Hepatocyte (in vitro differentiated cells): Measurements from ENCODE around the gene HRK. TPM values are rescaled to one million over a fixed set of nuclear protein-coding genes. Genes with fewer than 3 reads are reported as not detected.

Experiments
- DNase-seq: peaks from one replicate; pipeline ENCODE4 v3.0.0-alpha.2; 2016; ENCODE audit warnings: low spot score
- H2AFZ ChIP-seq: fragments of 200-600 bp; sonication (generic); 2 replicates; pipeline ENCODE4 v1.6.0; 2016; ENCODE audit warnings: antibody characterized with exemption, mild to moderate bottlenecking
- H3K27ac ChIP-seq: fragments of 200-600 bp; sonication (generic); 2 replicates; pipeline ENCODE4 v1.5.1; 2016; ENCODE audit warnings: mild to moderate bottlenecking
- H3K27me3 ChIP-seq: fragments of 200-600 bp; sonication (generic); 2 replicates; pipeline ENCODE4 v1.6.1; 2016
- H3K36me3 ChIP-seq: fragments of 200-600 bp; sonication (generic); replicated peaks from 2 replicates; pipeline ENCODE4 v1.5.1; 2016; ENCODE audit warnings: low read depth; ENCODE audit not compliant: insufficient read depth
- H3K4me1 ChIP-seq: fragments of 200-600 bp; sonication (generic); 2 replicates; pipeline ENCODE4 v1.5.1; 2016; ENCODE audit warnings: mild to moderate bottlenecking, moderate library complexity; ENCODE audit not compliant: insufficient read depth
- H3K4me2 ChIP-seq: fragments of 200-600 bp; sonication (generic); 2 replicates; pipeline ENCODE4 v1.6.0; 2016
- H3K4me3 ChIP-seq: fragments of 200-600 bp; sonication (generic); 2 replicates; pipeline ENCODE4 v1.5.1; 2016; ENCODE audit warnings: mild to moderate bottlenecking
- H3K79me2 ChIP-seq: fragments of 200-600 bp; sonication (generic); 2 replicates; pipeline ENCODE4 v1.6.0; 2017; ENCODE audit warnings: mild to moderate bottlenecking
- H3K9me2 ChIP-seq: fragments of 200-600 bp; sonication (generic); replicated peaks from 2 replicates; pipeline ENCODE4 v1.6.0; 2017; ENCODE audit warnings: mild to moderate bottlenecking; ENCODE audit not compliant: insufficient read depth
- H3K9me3 ChIP-seq: fragments of 200-600 bp; sonication (generic); 2 replicates; pipeline ENCODE4 v1.5.1; 2016; ENCODE audit warnings: low read depth, mild to moderate bottlenecking
- H4K20me1 ChIP-seq: fragments of 200-600 bp; sonication (generic); 2 replicates; pipeline ENCODE4 v1.6.0; 2016; ENCODE audit warnings: mild to moderate bottlenecking; ENCODE audit not compliant: insufficient read depth, poor library complexity, severe bottlenecking
- CTCF ChIP-seq: fragments of 200-600 bp; sonication (generic); IDR thresholded peaks from 2 replicates; pipeline ENCODE4 v1.5.1; 2016; ENCODE audit warnings: antibody characterized with exemption, mild to moderate bottlenecking; ENCODE audit not compliant: poor library complexity
- EZH2 ChIP-seq: fragments of 200-600 bp; sonication (generic); IDR thresholded peaks from 2 replicates; pipeline ENCODE4 v1.6.1; 2016; ENCODE audit warnings: antibody characterized with exemption, mild to moderate bottlenecking, borderline replicate concordance
- EZH2phosphoT487 ChIP-seq: fragments of 200-600 bp; sonication (generic); IDR thresholded peaks from one replicate; pipeline ENCODE4 v1.6.1; 2018; ENCODE audit warnings: antibody characterized with exemption, mild to moderate bottlenecking, low read depth, moderate library complexity; ENCODE audit not compliant: unreplicated experiment, severe bottlenecking
- WGBS: methylation state at CpG from one replicate; pipeline ENCODE4 v1.1.6; 2016; ENCODE audit warnings: low lambda C conversion rate; ENCODE audit errors: missing lambda C conversion rate; 5-methylcytosine and 5-hydroxymethylcytosine counted together
- polyA plus RNA-seq: library from polyadenylated mRNA; unstranded; fragments of >200 nt; fragmentation: Nextera tagmentation; extraction: Ambion mirVana; gene quantifications from 2 replicates; pipeline ENCODE4 v1.2.1, GENCODE V29; 2016
- total RNA-seq: library from RNA; depleted of rRNA; stranded (reverse); fragments of >200 nt; gene quantifications from 2 replicates; pipeline ENCODE4 v1.2.3, GENCODE V29; 2014

HRK gene
- total and polyA plus RNA-seq, 2 experiments from 2014 or later, result 0.18 TPM; not detected in 1

GRCh38 chr12:116887897-116888296, 6.7 kb upstream of the HRK start:
- Histone ChIP-seq H3K27me3 (peaks cover 25% of the 10 kb centered on the region), H2AFZ (no peak overlapping the region), H3K36me3 (no peaks in the 10 kb centered on the region), H3K4me3 (no peak overlapping the region), H3K27ac (no peak overlapping the region), H3K79me2 (no peaks in the 10 kb centered on the region), H4K20me1 (no peaks in the 10 kb centered on the region), H3K4me2 (no peak overlapping the region), H3K4me1 (no peaks in the 10 kb centered on the region), H3K9me2 (no peaks in the 10 kb centered on the region), H3K9me3 (no peaks in the 10 kb centered on the region)
- no peak for DNase-seq
- WGBS, result 61% methylated on average over 6 of the region's 6 CpGs
- TF ChIP-seq EZH2, result no peak
- no peak for TF ChIP-seq CTCF
- no peak for TF ChIP-seq EZH2phosphoT487

- H3K27ac ChIP-seq, result no peak overlapping the region
- no peak overlapping the region for H2AFZ ChIP-seq
- H4K20me1 ChIP-seq, result no peaks in the 10 kb centered on the region
- no peak for TF ChIP-seq CTCF
- TF ChIP-seq EZH2phosphoT487, result no peak
- TF ChIP-seq EZH2, result no peak
- no peak for DNase-seq
- H3K4me1 ChIP-seq, result no peaks in the 10 kb centered on the region
- no peak overlapping the region for H3K4me2 ChIP-seq
- no peaks in the 10 kb centered on the region for H3K9me3 ChIP-seq
- no peaks in the 10 kb centered on the region for H3K36me3 ChIP-seq
- no peaks in the 10 kb centered on the region for H3K9me2 ChIP-seq
- 72% methylated on average over 1 of the region's 1 CpG for WGBS
- no peaks in the 10 kb centered on the region for H3K79me2 ChIP-seq
- no peak overlapping the region for H3K4me3 ChIP-seq
- peaks cover 31% of the 10 kb centered on the region for H3K27me3 ChIP-seq
Observed at GRCh38 chr12:116887244-116887643, 6.0 kb upstream of the HRK start.

- WGBS, result 94% methylated on average over 2 of the region's 2 CpGs
- Histone ChIP-seq H3K36me3 (no peaks in the 10 kb centered on the region), H3K27me3 (peaks cover 44% of the 10 kb centered on the region), H3K9me3 (no peaks in the 10 kb centered on the region), H3K9me2 (no peaks in the 10 kb centered on the region), H3K79me2 (no peaks in the 10 kb centered on the region), H4K20me1 (no peaks in the 10 kb centered on the region), H3K4me3 (no peak overlapping the region), H2AFZ (no peak overlapping the region), H3K27ac (no peak overlapping the region), H3K4me2 (no peak overlapping the region), H3K4me1 (peaks cover 12% of the 10 kb centered on the region)
- TF ChIP-seq EZH2, result no peak
- TF ChIP-seq CTCF, result no peak
- no peak for TF ChIP-seq EZH2phosphoT487
- DNase-seq, result no peak
Observed at GRCh38 chr12:116885491-116885890, 4.2 kb upstream of the HRK start.

- Histone ChIP-seq H3K4me2 (no peak overlapping the region), H3K9me3 (no peaks in the 10 kb centered on the region), H3K4me3 (no peak overlapping the region), H4K20me1 (no peaks in the 10 kb centered on the region), H3K79me2 (no peaks in the 10 kb centered on the region), H3K36me3 (no peaks in the 10 kb centered on the region), H3K9me2 (no peaks in the 10 kb centered on the region), H3K27me3 (peaks cover 50% of the 10 kb centered on the region), H3K4me1 (peaks cover 13% of the 10 kb centered on the region), H2AFZ (no peak overlapping the region), H3K27ac (no peak overlapping the region)
- TF ChIP-seq EZH2 (no peak), EZH2phosphoT487 (no peak), CTCF (no peak)
- WGBS, result 94% methylated on average over 3 of the region's 3 CpGs
- no peak for DNase-seq
Observed at GRCh38 chr12:116884871-116885270, 3.6 kb upstream of the HRK start.
